Measurements from ENCODE around the gene KIF18A. TPM values are rescaled to one million over a fixed set of nuclear protein-coding genes. Genes with fewer than 3 reads are reported as not detected.

KIF18A gene
- polyA plus RNA-seq, 1 experiment: 8.9 TPM

DNA sequence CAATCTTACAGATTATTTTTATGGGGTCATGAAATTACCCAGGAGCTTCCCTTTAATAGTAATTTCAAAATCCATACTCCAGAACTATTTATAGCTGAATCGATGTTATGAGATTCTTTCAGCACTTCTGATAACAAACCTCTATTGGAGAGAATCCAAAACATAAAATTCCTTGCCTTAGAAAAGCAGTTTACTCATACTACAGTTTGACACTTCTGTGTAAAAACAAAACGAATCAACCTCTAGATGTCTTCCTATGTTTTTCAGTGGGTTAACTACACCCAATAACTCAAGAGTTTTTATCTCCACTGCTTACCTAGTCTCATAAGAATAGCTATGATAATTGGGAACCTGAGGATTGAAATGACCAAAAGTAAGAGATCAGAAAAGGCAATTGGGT lies 35.6 kb downstream of the KIF18A start:
- Histone ChIP-seq H3K27me3 (ENCODE audit: control insufficient read depth, insufficient read depth, low read length) (no peaks in the 10 kb centered on the region), H3K4me3 (ENCODE audit: low read depth, low read length) (no peak overlapping the region), H3K9me3 (ENCODE audit: control insufficient read depth, insufficient read depth, low read length) (no peaks in the 10 kb centered on the region), H3K27ac (ENCODE audit: low read depth, low read length) (no peak overlapping the region)
- POLR2A ChIA-PET: interaction anchor here (0.7 kb wide), 1 partner anchor 16 kb away, joined by 3 read pairs; no protein-coding TSS in a partner anchor
- DNase-seq (ENCODE audit: low read depth, low spot score): no peak
- TF ChIP-seq CTCF (IDR thresholded peaks at IDR 0.05; ENCODE audit: low read depth, low read length): no peak
- CTCF ChIA-PET: interaction anchor here (0.7 kb wide), 2 partner anchors 894 to 1363 kb away, joined by 3 to 5 read pairs; no protein-coding TSS in a partner anchor

GRCh38 chr11:28071305-28071704 lies 36.7 kb downstream of the KIF18A start:
- H3K27ac ChIP-seq (ENCODE audit: low read depth, low read length): no peak overlapping the region
- TF ChIP-seq CTCF (IDR thresholded peaks at IDR 0.05; ENCODE audit: low read depth, low read length): no peak
- H3K9me3 ChIP-seq (ENCODE audit: control insufficient read depth, insufficient read depth, low read length): no peaks in the 10 kb centered on the region
- no peak for DNase-seq (ENCODE audit: low read depth, low spot score)
- ChIA-PET POLR2A (no interaction called here), CTCF (no interaction called here)
- H3K4me3 ChIP-seq (ENCODE audit: low read depth, low read length): no peak overlapping the region
- H3K27me3 ChIP-seq (ENCODE audit: control insufficient read depth, insufficient read depth, low read length): no peaks in the 10 kb centered on the region

DNA sequence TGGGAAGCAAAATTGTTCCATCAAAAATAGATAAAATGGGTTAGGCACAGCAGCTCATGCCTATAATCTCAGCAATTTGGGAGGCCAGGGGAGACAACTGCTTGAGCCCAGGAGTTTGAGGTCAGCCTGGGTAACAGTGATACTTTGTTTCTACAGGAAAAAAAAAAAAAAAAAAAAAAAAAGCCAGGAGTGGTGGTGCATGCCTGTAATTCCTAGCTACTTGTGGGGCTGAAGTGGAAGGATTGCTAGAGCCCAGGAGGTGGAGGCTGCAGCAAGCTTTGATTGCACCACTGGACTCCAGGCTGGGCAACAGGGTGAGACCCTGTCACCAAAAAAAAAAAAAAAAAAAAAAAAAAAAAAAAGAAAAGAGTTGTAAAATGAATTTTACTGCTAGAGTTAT lies 49.6 kb downstream of the KIF18A start:
- Histone ChIP-seq H3K27ac (ENCODE audit: low read depth, low read length) (no peak overlapping the region), H3K27me3 (ENCODE audit: control insufficient read depth, insufficient read depth, low read length) (no peaks in the 10 kb centered on the region), H3K9me3 (ENCODE audit: control insufficient read depth, insufficient read depth, low read length) (no peaks in the 10 kb centered on the region), H3K4me3 (ENCODE audit: low read depth, low read length) (no peak overlapping the region)
- CTCF ChIA-PET: interaction anchor here (0.6 to 0.7 kb wide), 4 partner anchors 110 to 852 kb away, joined by 3 to 15 read pairs (median 6); no protein-coding TSS in a partner anchor
- POLR2A ChIA-PET: interaction anchor here (0.6 to 0.7 kb wide), 7 partner anchors 31 to 1271 kb away, joined by 4 to 12 read pairs (median 7); no protein-coding TSS in a partner anchor
- no peak for TF ChIP-seq CTCF (IDR thresholded peaks at IDR 0.05; ENCODE audit: low read depth, low read length)
- DNase-seq (ENCODE audit: low read depth, low spot score): peak; percentile 11

- Histone ChIP-seq H3K4me3 (ENCODE audit: low read depth, low read length) (no peak overlapping the region), H3K27ac (ENCODE audit: low read depth, low read length) (no peak overlapping the region), H3K9me3 (ENCODE audit: control insufficient read depth, insufficient read depth, low read length) (no peaks in the 10 kb centered on the region), H3K27me3 (ENCODE audit: control insufficient read depth, insufficient read depth, low read length) (no peaks in the 10 kb centered on the region)
- ChIA-PET CTCF (no interaction called here), POLR2A (no interaction called here)
- DNase-seq (ENCODE audit: low read depth, low spot score): no peak
- no peak for TF ChIP-seq CTCF (IDR thresholded peaks at IDR 0.05; ENCODE audit: low read depth, low read length)
Measured at GRCh38 chr11:28054821-28055220, 53.1 kb downstream of the KIF18A start.

- no peaks in the 10 kb centered on the region for H3K9me3 ChIP-seq (ENCODE audit: control insufficient read depth, insufficient read depth, low read length)
- H3K4me3 ChIP-seq (ENCODE audit: low read depth, low read length): no peak overlapping the region
- POLR2A ChIA-PET: no interaction called here
- CTCF ChIA-PET: no interaction called here
- no peak for DNase-seq (ENCODE audit: low read depth, low spot score)
- no peaks in the 10 kb centered on the region for H3K27me3 ChIP-seq (ENCODE audit: control insufficient read depth, insufficient read depth, low read length)
- no peak for TF ChIP-seq CTCF (IDR thresholded peaks at IDR 0.05; ENCODE audit: low read depth, low read length)
- no peak overlapping the region for H3K27ac ChIP-seq (ENCODE audit: low read depth, low read length)
Measured at GRCh38 chr11:28049338-28050216, 58.4 kb downstream of the KIF18A start.
